Eye (tissue), 1 donor: Measurements from ENCODE around the gene LRRC51.
"Not testable (repeated sequence)": the region's sequence is repeated elsewhere in the genome, so short reads cannot be mapped to it uniquely, and the experiment has no call there.

ENCODE experiments used
- DNase-seq: peaks from one replicate; pipeline ENCODE4 v3.0.0-alpha.2; 2015

Gene LRRC51

DNA sequence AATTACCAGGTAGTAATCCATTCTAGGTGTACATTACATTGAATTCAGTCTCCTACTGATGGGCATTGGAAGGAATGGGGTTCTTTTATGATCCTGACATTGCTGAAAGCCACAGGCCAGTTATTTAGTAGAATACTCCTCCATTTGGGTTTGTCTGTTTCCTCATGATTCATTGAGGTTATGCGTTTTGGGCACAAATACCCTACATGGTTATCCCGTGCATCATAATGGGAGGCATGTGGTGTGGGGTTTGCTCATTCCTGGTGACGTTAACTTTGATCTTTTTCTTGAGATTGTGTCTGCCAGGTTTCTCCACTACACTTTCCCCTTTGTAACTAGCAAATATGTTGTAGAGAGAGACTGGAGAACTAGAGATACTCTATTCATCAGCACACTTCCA lies 60.4 kb downstream of the LRRC51 start:
- no peak for DNase-seq

DNA sequence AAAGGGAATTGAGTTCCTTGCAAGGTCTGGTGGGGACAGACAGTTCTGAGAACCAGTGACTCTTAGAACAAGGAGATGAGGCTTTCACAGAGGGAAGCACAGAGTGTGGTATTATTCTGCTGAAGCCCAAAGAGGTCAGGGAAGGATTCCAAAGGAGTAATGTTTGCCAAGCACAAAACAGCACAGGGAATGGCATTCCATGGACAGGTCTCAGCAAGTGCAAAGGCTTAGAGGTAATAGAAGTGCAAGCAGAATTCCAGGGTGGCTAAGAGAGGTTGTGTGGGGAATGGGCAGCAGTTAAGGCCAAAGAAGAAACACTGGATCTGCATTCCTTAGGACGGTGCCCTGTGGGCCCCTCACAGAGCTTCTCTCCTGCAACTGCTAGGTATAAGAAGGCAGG lies 61.4 kb downstream of the LRRC51 start:
- not testable (repeated sequence) for DNase-seq

DNA sequence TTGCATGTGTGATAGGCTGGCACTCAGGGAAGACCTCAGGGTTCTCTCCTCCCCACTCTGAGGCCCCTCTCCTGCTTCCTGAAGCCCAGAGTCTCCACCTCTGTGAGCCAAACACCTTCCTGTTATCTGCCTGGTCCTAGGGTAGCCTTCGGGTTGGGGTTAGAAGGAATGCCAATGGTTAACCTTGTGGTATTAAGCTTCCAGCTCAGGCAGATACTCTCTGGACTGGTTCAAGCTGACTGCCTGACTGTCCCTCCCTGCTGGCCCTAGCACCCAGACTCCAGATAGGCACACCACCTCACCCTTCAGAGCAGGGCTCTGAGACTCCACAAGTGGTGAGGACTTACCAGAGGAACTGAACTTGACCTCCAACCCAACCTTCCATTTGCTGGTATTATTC lies 61.9 kb downstream of the LRRC51 start:
- DNase-seq = not testable (repeated sequence)

DNA sequence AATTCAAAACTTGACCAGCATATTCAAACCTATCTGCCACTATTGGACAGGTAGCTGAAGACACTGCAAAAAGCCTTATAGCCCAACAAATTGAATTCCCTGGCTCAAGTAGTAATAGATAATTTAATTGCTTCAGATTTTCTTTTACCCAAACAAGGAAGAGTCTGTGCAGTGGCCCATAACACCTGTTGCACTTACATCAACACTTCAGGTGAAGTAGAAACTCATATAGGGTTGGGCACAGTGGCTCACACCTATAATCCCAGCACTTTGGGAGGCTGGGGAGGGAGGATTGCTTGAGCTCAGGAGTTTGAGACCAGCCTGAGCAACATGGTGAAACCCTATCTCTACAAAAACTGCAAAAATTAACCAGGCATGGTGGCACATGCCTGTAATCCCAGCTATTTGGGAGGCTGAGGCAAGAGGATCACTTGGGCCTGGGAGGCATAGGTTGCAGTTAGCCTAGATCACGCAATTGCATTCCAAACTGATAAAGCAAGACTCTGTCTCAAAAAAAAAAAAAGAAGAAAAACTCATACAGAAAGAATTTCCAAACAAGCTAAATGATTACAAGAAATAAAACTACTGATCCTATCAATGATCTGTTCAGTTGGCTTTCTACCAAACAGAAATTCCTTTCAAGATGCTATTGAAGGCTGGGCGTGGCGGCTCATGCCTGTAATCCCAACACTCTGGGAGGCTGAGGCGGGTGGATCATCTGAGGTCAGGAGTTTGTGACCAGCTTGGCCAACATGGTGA lies 64.3 kb downstream of the LRRC51 start:
- peak; percentile 18 for DNase-seq
